Measurements from ENCODE around the gene IL19. TPM values are rescaled to one million over a fixed set of nuclear protein-coding genes. Genes with fewer than 3 reads are reported as not detected.

The IL19 gene
- total and polyA plus RNA-seq, 9 of the 15 experiments (the other 6 are each of a cell fraction or from before 2014, with no cell fraction given): not detected

GRCh38 chr1:206809504-206810084 is 39.0 kb downstream of the IL19 start (continued):
- TF ChIP-seq BCLAF1 (IDR thresholded peaks at IDR 0.05; ENCODE audit: borderline replicate concordance in 1 of 2, control insufficient read depth in 1 of 2, low read depth in 2 of 2, low read length in 1 of 2): no peak
- no peak for TF ChIP-seq RBM14 (IDR thresholded peaks at IDR 0.05; ENCODE audit: borderline replicate concordance, insufficient read depth, low read depth, low read length)
- no peak for TF ChIP-seq ZNF76 (CRISPR knock-in tag; IDR thresholded peaks at IDR 0.05; ENCODE audit: borderline replicate concordance)
- TF ChIP-seq MCM2 (IDR thresholded peaks at IDR 0.05; ENCODE audit: low read depth): no peak
- no peak for TF ChIP-seq GTF3C2 (IDR thresholded peaks at IDR 0.05; ENCODE audit: borderline replicate concordance, extremely low read depth, insufficient read length)
- no peak for TF ChIP-seq ZNF699 (CRISPR knock-in tag; IDR thresholded peaks at IDR 0.05; ENCODE audit: insufficient replicate concordance)
- TF ChIP-seq CEBPG (CRISPR knock-in tag; IDR thresholded peaks at IDR 0.05): no peak
- TF ChIP-seq CEBPG (tag; conservative IDR thresholded peaks at IDR 0.05 in 1 of 2, IDR thresholded peaks at IDR 0.05 in 1 of 2): peak in 1 of 2 experiments; percentile 53; a peak in 2 of 4 replicates
- TF ChIP-seq RAD21 (CRISPR knock-in tag; conservative IDR thresholded peaks at IDR 0.05 in 1 of 2, IDR thresholded peaks at IDR 0.05 in 1 of 2): peak; percentile 63 to 70
- TF ChIP-seq, protein P1, sequence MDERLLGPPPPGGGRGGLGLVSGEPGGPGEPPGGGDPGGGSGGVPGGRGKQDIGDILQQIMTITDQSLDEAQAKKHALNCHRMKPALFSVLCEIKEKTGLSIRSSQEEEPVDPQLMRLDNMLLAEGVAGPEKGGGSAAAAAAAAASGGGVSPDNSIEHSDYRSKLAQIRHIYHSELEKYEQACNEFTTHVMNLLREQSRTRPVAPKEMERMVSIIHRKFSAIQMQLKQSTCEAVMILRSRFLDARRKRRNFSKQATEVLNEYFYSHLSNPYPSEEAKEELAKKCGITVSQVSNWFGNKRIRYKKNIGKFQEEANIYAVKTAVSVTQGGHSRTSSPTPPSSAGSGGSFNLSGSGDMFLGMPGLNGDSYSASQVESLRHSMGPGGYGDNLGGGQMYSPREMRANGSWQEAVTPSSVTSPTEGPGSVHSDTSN (CRISPR knock-in tag; IDR thresholded peaks at IDR 0.05; ENCODE audit: low read depth): no peak
- TF ChIP-seq, protein P1 (tag; conservative IDR thresholded peaks at IDR 0.05; ENCODE audit: low read depth): 0 out of 2 replicates have a peak, but pooled peaks have one; percentile 22
- no peak for TF ChIP-seq CHD1 (IDR thresholded peaks at IDR 0.05; ENCODE audit: low read length)
- no peak for TF ChIP-seq HDAC6 (IDR thresholded peaks at IDR 0.05; ENCODE audit: low read depth, low read length)
- peak; percentile 42; the same call in 1 of the 2 replicates for TF ChIP-seq DEAF1 (CRISPR knock-in tag; IDR thresholded peaks at IDR 0.05)

Measured in K562 (cell line).